ENCODE data around the gene DYNLT1.
A peak's percentile ranks its signal among the peaks of the same experiment; 100 is the strongest.
"Not testable (repeated sequence)": the region's sequence is repeated elsewhere in the genome, so short reads cannot be mapped to it uniquely, and the experiment has no call there.

The DYNLT1 gene

DNA sequence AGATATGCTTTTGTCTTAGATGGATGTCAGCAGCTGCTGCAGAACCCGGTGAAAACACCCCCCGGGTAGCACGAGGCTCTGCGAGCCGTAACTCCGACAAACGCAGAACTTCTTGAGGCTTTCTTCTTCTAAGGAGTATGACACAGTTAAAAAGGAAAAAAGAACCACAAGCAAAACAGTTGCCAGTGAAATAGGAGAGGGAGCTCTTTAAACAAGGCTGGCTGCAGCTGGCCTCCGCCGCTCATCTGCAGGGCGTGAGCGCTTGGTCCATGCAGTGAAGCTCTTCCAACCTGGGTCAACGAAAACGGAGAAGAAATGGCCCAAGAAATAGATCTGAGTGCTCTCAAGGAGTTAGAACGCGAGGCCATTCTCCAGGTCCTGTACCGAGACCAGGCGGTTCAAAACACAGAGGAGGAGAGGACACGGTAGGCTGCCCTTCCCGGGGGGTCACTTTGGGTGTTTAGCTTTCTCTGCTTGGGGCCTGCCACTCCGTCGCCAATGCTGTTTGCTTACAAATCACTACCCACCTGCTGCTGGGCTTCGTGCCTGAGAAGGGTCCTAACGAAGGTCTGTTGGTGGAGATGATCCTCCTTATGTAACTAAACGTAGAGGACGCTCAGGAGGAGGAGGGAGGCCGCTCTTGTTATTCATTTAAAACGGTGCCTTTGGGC lies 18.5 kb upstream of the DYNLT1 start:
- DNase-seq = peak in 1 of 2 experiments; percentile 13

DNA sequence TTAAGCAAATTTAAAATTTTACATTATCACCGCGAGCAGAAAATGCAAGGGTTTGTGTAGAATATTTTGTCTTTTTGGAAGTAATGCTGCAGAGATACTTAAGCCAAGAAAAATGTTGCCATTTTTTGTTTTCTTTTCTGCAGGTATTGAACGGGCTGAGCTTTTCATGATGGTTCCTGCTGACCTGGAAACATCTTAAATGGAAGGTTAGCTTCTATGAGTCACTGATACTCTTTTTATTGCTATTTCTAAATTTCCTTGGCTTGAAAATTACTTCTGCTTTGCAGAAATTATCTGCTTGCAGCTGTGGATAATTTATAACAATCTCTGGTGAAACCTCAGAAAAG lies 18.0 kb upstream of the DYNLT1 start:
- no peak for DNase-seq

DNA sequence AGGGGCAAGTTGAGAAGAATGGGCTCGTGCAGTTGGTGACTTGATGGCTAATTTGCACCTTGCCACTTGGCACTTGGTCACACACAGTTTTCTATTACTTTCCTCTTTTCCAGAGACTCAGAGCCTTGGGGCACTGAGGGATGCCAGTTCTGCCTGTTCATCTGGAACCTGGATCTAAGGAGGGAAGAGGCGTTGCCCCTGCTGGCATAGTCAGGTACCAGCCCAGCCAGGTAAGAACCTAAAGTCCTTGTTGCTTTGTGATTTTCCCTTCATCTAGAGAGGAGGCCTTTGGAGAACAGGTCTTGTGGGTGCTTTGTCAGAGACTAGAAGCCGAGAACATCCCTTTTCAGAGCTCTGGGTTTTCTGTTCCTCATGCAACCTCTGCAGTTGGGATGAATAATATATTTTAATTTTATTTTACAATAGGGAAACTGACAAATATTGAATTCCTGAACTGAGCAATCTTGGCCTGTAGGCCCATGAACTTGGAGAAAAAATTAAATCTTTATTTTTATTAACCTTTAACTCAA lies 16.7 kb upstream of the DYNLT1 start:
- no peak for DNase-seq

- DNase-seq = peak; percentile 34 to 47
Observed at GRCh38 chr6:158660333-158660754, 15.8 kb upstream of the DYNLT1 start.

DNA sequence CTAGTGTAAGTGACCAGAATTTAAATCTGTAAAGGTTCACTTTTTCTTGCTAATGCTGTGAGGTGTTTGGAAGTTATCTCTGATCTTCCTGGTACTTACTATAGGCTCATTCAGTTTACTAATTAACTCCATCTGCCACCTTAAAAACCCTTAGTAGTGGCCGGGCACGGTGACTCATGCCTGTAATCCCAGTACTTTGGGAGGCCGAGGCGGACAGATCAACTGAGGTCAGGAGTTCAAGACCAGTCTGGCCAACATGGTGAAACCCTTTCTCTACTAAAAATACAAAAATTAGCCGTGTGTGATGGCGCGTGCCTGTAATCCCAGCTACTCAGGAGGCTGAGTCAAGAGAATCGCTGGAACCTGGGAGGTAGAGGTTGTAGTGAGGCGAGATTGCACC lies 12.4 kb upstream of the DYNLT1 start:
- not testable (repeated sequence) for DNase-seq

GRCh38 chr6:158655569-158656450 lies 11.3 kb upstream of the DYNLT1 start:
- no peak for DNase-seq

- DNase-seq = peak; percentile 81 to 83
Observed at GRCh38 chr6:158654960-158655489, 10.5 kb upstream of the DYNLT1 start.

DNA sequence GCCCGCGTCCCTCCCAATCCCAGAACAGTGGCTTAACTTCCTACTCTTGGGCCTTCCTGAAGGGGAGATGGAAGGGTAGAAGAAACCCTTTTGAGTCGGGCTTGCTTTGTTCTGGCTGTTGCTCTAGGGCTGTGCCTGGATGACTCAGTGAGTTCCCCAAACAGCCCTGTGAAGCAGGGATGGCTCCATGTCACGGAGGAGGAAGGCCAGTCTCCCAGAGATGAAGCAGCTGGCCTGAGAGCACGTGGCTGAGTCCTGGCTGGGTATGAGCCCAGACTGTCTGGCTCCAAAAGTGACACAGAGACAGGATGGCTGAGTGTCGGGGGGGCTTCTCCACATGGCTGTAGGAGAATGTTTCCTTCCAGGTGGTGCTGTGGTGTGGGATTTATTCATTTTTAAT lies 10.0 kb upstream of the DYNLT1 start:
- DNase-seq = peak; percentile 29 to 49

DNA sequence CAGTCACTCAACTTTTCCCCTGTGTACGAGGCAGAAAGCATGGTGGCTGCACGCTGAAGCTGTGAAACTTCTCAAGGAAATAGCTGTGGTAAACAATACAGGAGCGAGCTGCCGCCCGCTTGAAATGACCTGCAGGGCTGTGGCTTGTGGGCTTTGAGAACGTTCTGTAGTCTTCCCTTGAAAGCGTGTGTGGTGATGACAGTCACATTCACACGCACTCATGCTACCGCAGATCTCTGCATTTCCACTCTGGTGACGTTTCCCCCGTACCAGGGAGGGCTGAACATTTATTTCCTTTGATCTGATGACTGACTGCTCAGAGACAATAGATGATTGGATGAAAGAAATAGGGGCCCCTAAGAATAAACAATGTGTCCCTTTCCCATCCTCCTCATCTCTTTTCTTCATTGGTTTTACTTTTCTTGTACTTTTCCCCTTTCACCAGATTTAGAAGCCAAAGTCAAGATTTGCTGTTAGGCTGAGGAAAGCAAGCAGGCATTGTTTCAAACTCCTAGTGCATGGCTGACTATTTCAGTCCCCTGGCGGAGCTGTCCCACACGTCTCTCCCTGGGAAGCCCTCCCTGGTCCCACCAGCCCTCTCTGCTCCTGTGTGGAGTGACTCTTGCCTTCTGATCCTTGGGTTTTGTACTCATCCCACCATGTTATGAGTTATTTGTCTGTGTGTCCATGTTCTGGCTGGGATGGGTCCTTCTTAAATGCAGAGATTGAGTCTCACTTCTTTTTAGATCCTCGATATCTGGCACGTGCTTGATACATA lies 9.2 kb upstream of the DYNLT1 start:
- DNase-seq = peak in 1 of 2 experiments; percentile 22

- DNase-seq = not testable (repeated sequence)
Observed at GRCh38 chr6:158651981-158652737, 7.6 kb upstream of the DYNLT1 start.

- DNase-seq = peak; percentile 74 to 91
Observed at GRCh38 chr6:158649289-158650143, 5.0 kb upstream of the DYNLT1 start, which contains the start of gene SYTL3. Gene SYTL3, plus strand, starts transcription at chr6:158650054. Its CDS starts 13,215 bp downstream, at chr6:158663269.

GRCh38 chr6:158648682-158649131 lies 4.2 kb upstream of the DYNLT1 start:
- no peak for DNase-seq

- DNase-seq = no peak
Observed at GRCh38 chr6:158647501-158647900, 3.0 kb upstream of the DYNLT1 start.

DNA sequence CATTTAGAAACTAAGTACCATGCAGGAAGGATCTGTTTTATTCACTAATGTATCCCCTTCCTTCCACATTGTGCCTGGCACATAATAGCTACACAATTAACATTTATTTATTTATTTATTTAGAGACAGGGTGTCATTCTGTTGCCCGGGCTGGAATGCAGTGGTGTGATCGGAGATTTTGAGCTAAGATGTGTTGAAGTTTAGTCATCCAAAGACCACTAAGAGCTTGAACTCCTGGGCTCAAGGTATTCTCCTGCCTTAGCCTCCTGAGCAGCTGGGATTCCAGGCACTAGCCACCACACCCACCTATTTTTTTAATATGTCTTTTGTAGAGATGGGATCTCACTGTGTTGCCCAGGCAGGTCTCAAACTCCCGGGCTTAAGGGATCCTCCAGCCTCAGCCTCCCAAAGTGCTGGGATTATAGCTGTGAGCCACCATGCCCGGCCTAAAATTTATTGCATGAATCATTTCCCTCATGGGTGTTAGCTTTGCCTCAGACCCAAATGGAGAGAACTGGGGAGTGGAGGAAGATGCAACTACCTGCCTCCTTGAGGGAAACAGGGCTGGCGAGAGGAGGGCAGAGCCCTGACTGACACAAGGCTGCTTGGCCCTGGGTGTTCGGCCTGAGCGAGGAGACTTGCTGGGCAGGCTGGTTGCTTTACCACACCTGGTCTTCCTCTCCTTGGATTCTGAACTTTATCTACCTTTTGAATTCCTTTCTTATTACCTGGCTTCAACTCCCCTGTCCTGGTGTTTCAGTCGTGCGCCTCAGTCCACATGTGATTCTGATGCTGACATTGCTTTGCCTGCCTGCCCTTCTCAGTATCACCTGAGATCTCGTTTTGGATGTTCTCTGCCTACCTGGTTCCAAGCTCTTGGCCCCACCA lies 1.7 kb upstream of the DYNLT1 start:
- no peak for DNase-seq

- DNase-seq = no peak
Observed at GRCh38 chr6:158645064-158646022, 800 bp upstream of the DYNLT1 start.

GRCh38 chr6:158643836-158644230 lies 710 bp downstream of the DYNLT1 start:
- no peak for DNase-seq

DNA sequence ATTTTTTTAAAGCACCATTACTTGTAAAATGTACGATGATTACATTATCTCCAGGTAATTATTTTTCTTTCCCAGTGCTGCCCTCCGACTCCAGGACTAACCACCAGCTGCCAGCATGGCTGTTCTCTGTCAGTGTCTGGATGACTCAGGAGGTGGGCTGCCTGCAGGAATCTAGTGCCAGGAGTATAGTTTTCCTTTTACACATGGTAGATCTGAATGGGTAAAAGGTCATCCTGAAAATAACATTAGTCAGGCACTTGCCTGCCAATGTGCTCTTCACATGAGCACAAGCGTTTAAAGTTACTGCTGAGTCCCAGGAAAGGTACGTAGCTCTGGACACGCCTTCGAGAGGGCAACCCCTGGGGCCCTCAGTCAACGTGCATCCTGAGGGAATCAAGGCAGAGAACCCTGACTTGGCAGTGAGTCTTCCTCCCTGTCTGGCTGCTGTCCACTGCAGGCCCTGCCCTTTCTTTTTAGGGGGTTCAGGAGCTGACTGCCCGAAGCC lies 2.4 kb downstream of the DYNLT1 start:
- DNase-seq = no peak

DNA sequence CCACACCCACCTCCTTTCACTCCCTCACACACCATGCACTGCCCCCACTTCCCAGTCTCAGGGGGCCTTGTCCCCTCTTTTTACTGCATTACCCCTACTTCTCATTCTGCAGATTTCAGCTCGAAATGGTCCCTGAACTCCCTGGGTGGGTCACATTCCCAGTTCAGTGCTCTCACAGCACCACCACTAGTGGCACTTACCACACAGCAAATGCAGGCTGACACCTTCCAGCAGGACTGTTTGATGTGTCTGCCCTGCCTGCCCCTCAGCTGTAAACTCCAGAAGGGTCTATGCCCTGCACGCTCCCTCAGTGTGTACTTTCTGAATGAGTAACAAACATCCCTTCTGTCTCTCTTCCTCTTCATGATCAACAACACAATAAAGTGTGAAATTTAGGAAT lies 4.0 kb downstream of the DYNLT1 start:
- no peak for DNase-seq
